ENCODE results near the gene TEKT3. TPM values are rescaled to one million over a fixed set of nuclear protein-coding genes. Genes with fewer than 3 reads are reported as not detected.

The TEKT3 gene
- total RNA-seq, 1 experiment from 2014 or later: not detected

GRCh38 chr17:15298176-15298575 lies 43.2 kb downstream of the TEKT3 start:
- Histone ChIP-seq H3K4me3 (no peak overlapping the region), H3K4me1 (replicated peaks; ENCODE audit: insufficient read depth) (no peaks in the 10 kb centered on the region), H3K79me2 (ENCODE audit: low read depth) (no peaks in the 10 kb centered on the region), H3K9me3 (ENCODE audit: insufficient read depth, low read depth) (no peaks in the 10 kb centered on the region), H4K20me1 (ENCODE audit: insufficient read depth) (no peaks in the 10 kb centered on the region), H3K27ac (no peak overlapping the region), H3F3A (ENCODE audit: insufficient read depth, low read depth) (no peaks in the 10 kb centered on the region), H3K9me2 (ENCODE audit: insufficient read depth) (no peaks in the 10 kb centered on the region), H2AFZ (no peak overlapping the region), H3K36me3 (ENCODE audit: low read depth) (no peaks in the 10 kb centered on the region), H3K27me3 (ENCODE audit: insufficient read depth, low read depth) (peaks cover 31% of the 10 kb centered on the region), H3K4me2 (no peak overlapping the region)
- intact Hi-C loops (cut with micrococcal nuclease; ENCODE audit: unreplicated experiment): no loop called here
- POLR2A ChIA-PET (ENCODE audit: unreplicated experiment): no interaction called here
- no TSS peak for BruUV-seq (replicated peaks)
- no peak for TF ChIP-seq EZH2 (IDR thresholded peaks at IDR 0.05; ENCODE audit: low read depth)
- TF ChIP-seq CTCF (conservative IDR thresholded peaks at IDR 0.05): no peak
- DNase-seq: no peak
- CTCF ChIA-PET: no interaction called here

GRCh38 chr17:15293558-15293957 lies 47.8 kb downstream of the TEKT3 start:
- no peaks in the 10 kb centered on the region for H4K20me1 ChIP-seq (ENCODE audit: insufficient read depth)
- CTCF ChIA-PET: no interaction called here
- peaks cover 10% of the 10 kb centered on the region; the same call in 1 of the 2 replicates for H3K27me3 ChIP-seq (ENCODE audit: insufficient read depth, low read depth)
- H3K27ac ChIP-seq: no peak overlapping the region
- no peaks in the 10 kb centered on the region for H3K9me3 ChIP-seq (ENCODE audit: insufficient read depth, low read depth)
- intact Hi-C loops (cut with micrococcal nuclease; ENCODE audit: unreplicated experiment): no loop called here
- no peak overlapping the region for H2AFZ ChIP-seq
- POLR2A ChIA-PET (ENCODE audit: unreplicated experiment): no interaction called here
- DNase-seq: no peak
- H3K36me3 ChIP-seq (ENCODE audit: low read depth): no peaks in the 10 kb centered on the region
- H3K4me1 ChIP-seq (replicated peaks; ENCODE audit: insufficient read depth): no peaks in the 10 kb centered on the region
- TF ChIP-seq EZH2 (IDR thresholded peaks at IDR 0.05; ENCODE audit: low read depth) (no peak), CTCF (conservative IDR thresholded peaks at IDR 0.05) (no peak)
- no peaks in the 10 kb centered on the region for H3K9me2 ChIP-seq (ENCODE audit: insufficient read depth)
- no peaks in the 10 kb centered on the region for H3F3A ChIP-seq (ENCODE audit: insufficient read depth, low read depth)
- H3K4me2 ChIP-seq: no peak overlapping the region
- no TSS peak for BruUV-seq (replicated peaks)
- H3K4me3 ChIP-seq: no peak overlapping the region
- H3K79me2 ChIP-seq (ENCODE audit: low read depth): no peaks in the 10 kb centered on the region

GRCh38 chr17:15291674-15292361 lies 49.6 kb downstream of the TEKT3 start:
- no peaks in the 10 kb centered on the region for H4K20me1 ChIP-seq (ENCODE audit: insufficient read depth)
- intact Hi-C loops (cut with micrococcal nuclease; ENCODE audit: unreplicated experiment): no loop called here
- ChIA-PET POLR2A (ENCODE audit: unreplicated experiment) (no interaction called here), CTCF (no interaction called here)
- DNase-seq: no peak
- H3K79me2 ChIP-seq (ENCODE audit: low read depth): no peaks in the 10 kb centered on the region
- no peaks in the 10 kb centered on the region for H3K36me3 ChIP-seq (ENCODE audit: low read depth)
- no TSS peak for BruUV-seq (replicated peaks)
- no peak overlapping the region for H2AFZ ChIP-seq
- H3F3A ChIP-seq (ENCODE audit: insufficient read depth, low read depth): no peaks in the 10 kb centered on the region
- H3K4me3 ChIP-seq: no peak overlapping the region
- no peaks in the 10 kb centered on the region for H3K9me3 ChIP-seq (ENCODE audit: insufficient read depth, low read depth)
- H3K4me1 ChIP-seq (replicated peaks; ENCODE audit: insufficient read depth): no peaks in the 10 kb centered on the region
- H3K9me2 ChIP-seq (ENCODE audit: insufficient read depth): no peaks in the 10 kb centered on the region
- no peak overlapping the region for H3K27ac ChIP-seq
- TF ChIP-seq CTCF (conservative IDR thresholded peaks at IDR 0.05) (no peak), EZH2 (IDR thresholded peaks at IDR 0.05; ENCODE audit: low read depth) (no peak)
- H3K4me2 ChIP-seq: no peak overlapping the region
- peaks cover 10% of the 10 kb centered on the region; the same call in 1 of the 2 replicates for H3K27me3 ChIP-seq (ENCODE audit: insufficient read depth, low read depth)
